GM23248 (cell line): ENCODE results near the gene RAB40A. TPM values are rescaled to one million over a fixed set of nuclear protein-coding genes. Genes with fewer than 3 reads are reported as not detected.
A peak's percentile ranks its signal among the peaks of the same experiment; 100 is the strongest.

Experiments
- DNase-seq: peaks from one replicate; pipeline ENCODE4 v3.0.0-alpha.2; 2015
- H2AFZ ChIP-seq: fragments of 200-600 bp; sonication (generic); 2 replicates; pipeline ENCODE4 v1.6.1; 2016; ENCODE audit warnings: antibody characterized with exemption
- H3F3A ChIP-seq: fragments of 200-600 bp; sonication (generic); 2 replicates; pipeline ENCODE4 v1.6.1; 2016; ENCODE audit warnings: mild to moderate bottlenecking, antibody characterized with exemption, mixed run types; ENCODE audit not compliant: insufficient read depth
- H3K27ac ChIP-seq: fragments of 200-600 bp; sonication (generic); 2 replicates; pipeline ENCODE4 v1.5.1; 2016; ENCODE audit warnings: mild to moderate bottlenecking
- H3K27me3 ChIP-seq: fragments of 200-600 bp; sonication (generic); replicated peaks from 2 replicates; pipeline ENCODE4 v1.6.1; 2016; ENCODE audit warnings: mild to moderate bottlenecking; ENCODE audit not compliant: insufficient read depth
- H3K36me3 ChIP-seq: fragments of 200-600 bp; sonication (generic); 2 replicates; pipeline ENCODE4 v1.6.1; 2016; ENCODE audit warnings: low read depth, mild to moderate bottlenecking
- H3K4me1 ChIP-seq: fragments of 200-600 bp; sonication (generic); 2 replicates; pipeline ENCODE4 v1.6.1; 2016; ENCODE audit warnings: mild to moderate bottlenecking; ENCODE audit not compliant: insufficient read depth
- H3K4me2 ChIP-seq: fragments of 200-600 bp; sonication (generic); one replicate; pipeline ENCODE4 v1.6.1; 2016; ENCODE audit warnings: mild to moderate bottlenecking; ENCODE audit not compliant: unreplicated experiment
- H3K4me3 ChIP-seq: fragments of 200-600 bp; sonication (generic); 2 replicates; pipeline ENCODE4 v1.5.1; 2016; ENCODE audit warnings: mild to moderate bottlenecking
- H3K79me2 ChIP-seq: fragments of 200-600 bp; sonication (generic); 2 replicates; pipeline ENCODE4 v1.6.1; 2016; ENCODE audit warnings: mild to moderate bottlenecking; ENCODE audit not compliant: insufficient read depth
- H3K9ac ChIP-seq: fragments of 200-600 bp; sonication (generic); 2 replicates; pipeline ENCODE4 v1.6.1; 2016; ENCODE audit warnings: mild to moderate bottlenecking
- H3K9me2 ChIP-seq: fragments of 200-600 bp; sonication (generic); 2 replicates; pipeline ENCODE4 v1.6.1; 2016; ENCODE audit warnings: mixed run types, mild to moderate bottlenecking, moderate library complexity; ENCODE audit not compliant: insufficient read depth
- H3K9me3 ChIP-seq: fragments of 200-600 bp; sonication (generic); one replicate; pipeline ENCODE4 v1.6.1; 2017; ENCODE audit warnings: low read depth
- H4K20me1 ChIP-seq: fragments of 200-600 bp; sonication (generic); 2 replicates; pipeline ENCODE4 v1.6.0; 2016; ENCODE audit not compliant: insufficient read depth
- EZH2 ChIP-seq: fragments of 200-600 bp; sonication (generic); IDR thresholded peaks from 2 replicates; pipeline ENCODE4 v1.6.1; 2018; ENCODE audit warnings: antibody characterized with exemption, mild to moderate bottlenecking; ENCODE audit not compliant: insufficient read depth, poor library complexity, severe bottlenecking
- EZH2phosphoT487 ChIP-seq: fragments of 200-600 bp; sonication (generic); IDR thresholded peaks from 2 replicates; pipeline ENCODE4 v1.6.1; 2018; ENCODE audit warnings: antibody characterized with exemption, moderate library complexity, mild to moderate bottlenecking, low read depth; ENCODE audit not compliant: insufficient read depth
- WGBS, 2 experiments: methylation state at CpG; one replicate each; pipeline ENCODE4 v1.1.6; 2015 to 2017; ENCODE audit warnings: low lambda C conversion rate in 2 of 2, low coverage in 1 of 2; ENCODE audit errors: missing lambda C conversion rate in 2 of 2; 5-methylcytosine and 5-hydroxymethylcytosine counted together
- in situ Hi-C: fragments of 300-500 bp; cut with MboI; formaldehyde crosslinking; loops from 2 replicates; pipeline ENCODE4 v1.15.0; 2020
- polyA plus RNA-seq: library from polyadenylated mRNA; unstranded; fragments of >200 nt; fragmentation: Nextera tagmentation; extraction: Ambion mirVana; gene quantifications from 2 replicates; pipeline ENCODE4 v1.2.1, GENCODE V29; 2016
- total RNA-seq: library from RNA; depleted of rRNA; stranded (reverse); fragments of >200 nt; shearing (Covaris generic); gene quantifications from 2 replicates; pipeline ENCODE4 v1.2.3, GENCODE V29; 2014

RAB40A gene
- total and polyA plus RNA-seq, 2 experiments from 2014 or later, result 0.34 TPM; not detected in 1

DNA sequence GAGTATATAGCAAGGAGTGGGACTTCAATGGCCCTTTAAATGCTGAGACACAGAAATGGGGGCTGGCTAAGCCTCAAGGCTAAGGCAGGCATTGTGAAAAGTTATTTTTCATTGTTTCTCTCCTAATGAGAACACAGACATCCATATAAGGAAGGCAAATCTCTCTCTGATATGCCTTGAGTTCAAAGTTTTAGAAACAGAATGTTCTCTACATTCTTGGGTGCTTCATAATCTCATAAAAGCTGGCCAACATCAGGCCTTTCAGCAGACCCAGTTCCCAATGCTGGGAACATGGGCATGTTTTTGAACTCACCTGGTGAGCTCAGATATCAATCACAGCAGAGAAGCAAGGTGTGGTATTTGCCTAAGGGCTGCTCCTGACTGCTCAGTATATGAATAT lies 19.4 kb upstream of the RAB40A start:
- no peaks in the 10 kb centered on the region for H3K36me3 ChIP-seq
- no peaks in the 10 kb centered on the region for H4K20me1 ChIP-seq
- H3K27ac ChIP-seq, result no peak overlapping the region
- no peaks in the 10 kb centered on the region for H3K9me3 ChIP-seq
- TF ChIP-seq EZH2, result no peak
- no peak for TF ChIP-seq EZH2phosphoT487
- no peak overlapping the region for H3K4me3 ChIP-seq
- DNase-seq, result no peak
- 0 out of 2 replicates have a peak overlapping the region, but pooled peaks have one; percentile 29 for H2AFZ ChIP-seq
- H3K4me1 ChIP-seq, result peaks cover 22% of the 10 kb centered on the region
- no peak overlapping the region for H3K4me2 ChIP-seq
- H3K27me3 ChIP-seq, result no peaks in the 10 kb centered on the region
- in situ Hi-C loops, result loop anchor here (10.0 kb wide), 1 partner anchor 146 kb away; the partner anchor contains the start of gene MORF4L2
- no peaks in the 10 kb centered on the region for H3K79me2 ChIP-seq
- H3K9ac ChIP-seq, result no peak overlapping the region
- no peaks in the 10 kb centered on the region; the same call in 1 of the 2 replicates for H3F3A ChIP-seq
- no peaks in the 10 kb centered on the region for H3K9me2 ChIP-seq

GRCh38 chrX:103537871-103538387 lies 18.6 kb upstream of the RAB40A start:
- Histone ChIP-seq H3K27me3 (no peaks in the 10 kb centered on the region), H3K9me3 (no peaks in the 10 kb centered on the region), H2AFZ (no peak overlapping the region), H3K9ac (no peak overlapping the region), H4K20me1 (no peaks in the 10 kb centered on the region), H3K4me3 (no peak overlapping the region), H3K4me2 (no peak overlapping the region), H3K9me2 (no peaks in the 10 kb centered on the region), H3K4me1 (peaks cover 22% of the 10 kb centered on the region), H3K36me3 (no peaks in the 10 kb centered on the region), H3K27ac (no peak overlapping the region), H3F3A (no peaks in the 10 kb centered on the region; the same call in 1 of the 2 replicates), H3K79me2 (no peaks in the 10 kb centered on the region)
- in situ Hi-C loops, result loop anchor here (10.0 kb wide), 1 partner anchor 147 kb away; the partner anchor contains the start of gene MORF4L2
- no peak for DNase-seq
- TF ChIP-seq EZH2phosphoT487 (no peak), EZH2 (no peak)
- 61 to 100% methylated on average over 2 to 3 of the region's 3 CpGs for WGBS, 2 experiments

DNA sequence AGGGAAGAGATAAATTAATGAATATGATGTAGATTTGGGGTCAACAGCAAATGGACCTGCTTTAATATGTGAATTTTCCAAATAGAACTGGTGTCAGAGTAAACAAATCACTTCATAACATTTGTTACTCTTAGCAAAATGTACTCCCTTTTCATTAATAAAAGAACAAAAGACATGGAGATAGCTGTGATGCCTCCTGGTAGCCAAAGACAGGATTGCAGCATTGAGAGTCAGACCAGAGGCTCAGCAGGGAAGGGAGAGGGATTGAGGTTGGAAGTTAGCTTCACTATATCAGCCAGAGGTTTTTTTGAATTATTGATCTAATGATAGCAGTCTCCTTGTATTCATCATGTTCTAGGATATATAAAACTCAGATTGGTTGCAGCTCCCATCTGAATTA lies 17.4 kb upstream of the RAB40A start:
- Histone ChIP-seq H3K79me2 (no peaks in the 10 kb centered on the region), H3K4me1 (peaks cover 23% of the 10 kb centered on the region), H4K20me1 (no peaks in the 10 kb centered on the region), H3K9ac (no peak overlapping the region), H3K27ac (no peak overlapping the region), H2AFZ (no peak overlapping the region), H3K9me2 (no peaks in the 10 kb centered on the region), H3K9me3 (no peaks in the 10 kb centered on the region), H3F3A (no peaks in the 10 kb centered on the region; the same call in 1 of the 2 replicates), H3K4me3 (no peak overlapping the region), H3K36me3 (no peaks in the 10 kb centered on the region), H3K4me2 (no peak overlapping the region), H3K27me3 (no peaks in the 10 kb centered on the region)
- in situ Hi-C loops, result loop anchor here (10.0 kb wide), 1 partner anchor 148 kb away; the partner anchor contains the start of gene MORF4L2
- DNase-seq, result no peak
- no peak for TF ChIP-seq EZH2
- no peak for TF ChIP-seq EZH2phosphoT487

GRCh38 chrX:103536071-103536470 lies 16.8 kb upstream of the RAB40A start:
- H4K20me1 ChIP-seq, result no peaks in the 10 kb centered on the region
- H3F3A ChIP-seq, result peaks cover 6% of the 10 kb centered on the region; the same call in 1 of the 2 replicates
- H3K9me2 ChIP-seq, result no peaks in the 10 kb centered on the region
- H3K36me3 ChIP-seq, result no peaks in the 10 kb centered on the region
- H3K4me1 ChIP-seq, result peaks cover 29% of the 10 kb centered on the region
- in situ Hi-C loops, result loop anchor here (10.0 kb wide), 1 partner anchor 149 kb away; the partner anchor contains the start of gene MORF4L2
- no peaks in the 10 kb centered on the region for H3K9me3 ChIP-seq
- H3K9ac ChIP-seq, result no peak overlapping the region
- no peak overlapping the region for H3K4me2 ChIP-seq
- no peak overlapping the region for H2AFZ ChIP-seq
- H3K27ac ChIP-seq, result no peak overlapping the region
- no peak for TF ChIP-seq EZH2
- no peak for DNase-seq
- no peaks in the 10 kb centered on the region for H3K27me3 ChIP-seq
- no peak overlapping the region for H3K4me3 ChIP-seq
- no peaks in the 10 kb centered on the region for H3K79me2 ChIP-seq

DNA sequence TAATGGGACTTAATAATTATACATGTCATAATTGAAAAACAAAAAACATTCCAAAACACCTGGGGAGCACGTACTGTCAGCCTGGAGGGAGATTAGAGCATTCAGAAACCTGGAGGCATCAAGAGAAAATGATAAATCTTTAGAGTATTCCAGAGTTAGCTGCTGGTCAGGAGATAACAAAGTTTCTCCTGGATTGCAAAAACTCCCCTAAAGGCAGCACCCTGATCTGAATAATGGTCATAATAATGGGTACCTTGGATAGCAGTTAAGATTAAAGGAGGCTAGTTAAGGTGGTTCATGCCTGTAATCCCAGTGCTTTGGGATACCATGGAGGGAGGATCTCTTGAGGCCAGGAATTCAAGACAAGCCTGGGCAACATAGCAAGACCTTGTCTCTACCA lies 15.9 kb upstream of the RAB40A start:
- H3K4me2 ChIP-seq, result no peak overlapping the region
- H3K4me3 ChIP-seq, result no peak overlapping the region
- no peak overlapping the region for H2AFZ ChIP-seq
- H3K9me2 ChIP-seq, result no peaks in the 10 kb centered on the region
- H3K27me3 ChIP-seq, result no peaks in the 10 kb centered on the region
- DNase-seq, result no peak
- WGBS, 2 experiments, result 91 to 100% methylated on average over 1 of the region's 1 CpG
- no peak overlapping the region for H3K9ac ChIP-seq
- H3K79me2 ChIP-seq, result no peaks in the 10 kb centered on the region
- H3K4me1 ChIP-seq, result peaks cover 33% of the 10 kb centered on the region
- H3F3A ChIP-seq, result peaks cover 14% of the 10 kb centered on the region; the same call in 1 of the 2 replicates
- H3K36me3 ChIP-seq, result no peaks in the 10 kb centered on the region
- no peak overlapping the region for H3K27ac ChIP-seq
- in situ Hi-C loops, result loop anchor here (10.0 kb wide), 1 partner anchor 150 kb away; the partner anchor contains the start of gene MORF4L2
- no peaks in the 10 kb centered on the region for H4K20me1 ChIP-seq
- TF ChIP-seq EZH2 (no peak), EZH2phosphoT487 (no peak)
- H3K9me3 ChIP-seq, result no peaks in the 10 kb centered on the region
